GM19239 (cell line): ENCODE data around the gene INPP5A.

Source experiments
- DNase-seq: peaks from one replicate; pipeline ENCODE4 v3.0.0; 2011; ENCODE audit warnings: low spot score; ENCODE audit not compliant: insufficient read length
- FAIRE-seq: peaks from 2 replicates; lab custom pipeline; 2011; peaks lifted over from hg19 to GRCh38; lab: Jason Lieb, UNC

INPP5A gene

DNA sequence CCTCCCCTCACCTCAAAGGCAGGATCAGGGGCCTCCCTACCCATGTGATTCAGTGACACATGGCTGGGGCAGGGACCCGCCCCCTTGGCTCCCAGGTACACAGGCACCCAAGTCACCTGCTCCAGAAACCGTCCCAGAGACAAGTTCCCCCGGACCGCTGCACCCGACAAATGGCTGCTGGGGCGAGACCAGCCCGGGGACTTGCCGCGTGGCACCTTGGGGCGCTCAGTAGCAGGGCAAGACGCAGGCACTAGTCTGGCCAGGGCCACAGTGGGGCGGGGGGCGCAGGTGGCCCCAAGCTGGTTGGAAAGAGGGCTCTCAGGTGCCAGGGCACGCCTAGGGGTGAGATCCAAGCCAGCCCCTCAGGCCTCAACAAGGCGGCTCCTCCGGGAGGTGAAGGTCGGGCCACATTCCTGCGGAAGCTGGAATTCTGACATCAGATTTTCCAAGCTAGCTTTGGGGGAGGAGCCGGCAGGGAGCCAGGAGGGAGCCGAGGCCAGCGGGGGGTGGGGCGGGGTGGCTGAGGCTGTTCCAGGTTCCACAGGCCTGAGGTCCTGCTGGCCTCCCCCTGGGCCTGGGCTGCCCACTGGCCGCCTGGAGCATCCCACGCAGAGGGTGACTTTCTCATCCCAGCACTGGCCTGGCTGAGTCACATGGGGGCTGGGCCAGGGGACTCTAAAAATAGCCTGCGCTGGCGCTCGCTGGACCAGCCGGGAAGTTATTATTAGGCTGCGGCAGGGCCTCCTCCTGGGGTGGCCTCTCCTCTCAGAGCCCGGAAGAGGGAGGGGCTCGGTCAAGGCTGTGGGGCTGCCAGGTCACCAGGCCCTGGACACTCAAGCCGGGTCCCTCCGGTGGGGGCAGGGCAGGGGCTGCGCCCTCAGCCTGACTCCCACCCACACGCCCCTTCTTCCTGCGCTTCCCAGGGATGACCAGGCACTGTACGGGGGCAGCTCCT, 20.5 kb upstream of the INPP5A start:
- DNase-seq (no peak), FAIRE-seq (no peak)

DNA sequence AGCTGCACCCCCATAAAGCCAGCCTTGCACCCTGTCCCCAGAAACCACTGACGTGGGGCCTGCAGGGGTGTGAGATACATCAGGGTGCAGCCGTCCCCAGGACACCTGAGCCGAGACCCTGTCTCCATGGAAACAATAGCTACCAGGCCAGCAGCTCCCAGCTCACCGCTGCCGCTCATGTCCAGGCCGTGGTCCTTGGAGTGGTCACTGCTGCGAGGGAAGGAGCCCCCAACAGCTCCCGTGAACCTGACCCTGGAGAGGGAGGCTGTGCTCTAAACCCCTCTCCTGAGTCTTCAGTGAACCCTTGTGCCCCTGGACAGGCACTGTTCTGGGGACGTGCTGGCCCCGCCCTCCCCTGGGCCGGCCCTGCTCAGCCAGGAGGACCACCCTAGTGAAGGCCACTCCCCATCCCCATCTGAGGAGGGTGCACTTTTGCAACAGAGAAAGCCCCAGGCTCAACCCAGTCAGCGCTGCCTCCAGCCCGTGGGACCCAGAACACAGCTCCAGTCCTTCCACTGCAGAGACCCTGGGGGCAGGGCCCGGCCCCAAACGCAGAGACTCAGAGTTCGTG, 19.6 kb upstream of the INPP5A start:
- DNase-seq = no peak
- no peak for FAIRE-seq

DNA sequence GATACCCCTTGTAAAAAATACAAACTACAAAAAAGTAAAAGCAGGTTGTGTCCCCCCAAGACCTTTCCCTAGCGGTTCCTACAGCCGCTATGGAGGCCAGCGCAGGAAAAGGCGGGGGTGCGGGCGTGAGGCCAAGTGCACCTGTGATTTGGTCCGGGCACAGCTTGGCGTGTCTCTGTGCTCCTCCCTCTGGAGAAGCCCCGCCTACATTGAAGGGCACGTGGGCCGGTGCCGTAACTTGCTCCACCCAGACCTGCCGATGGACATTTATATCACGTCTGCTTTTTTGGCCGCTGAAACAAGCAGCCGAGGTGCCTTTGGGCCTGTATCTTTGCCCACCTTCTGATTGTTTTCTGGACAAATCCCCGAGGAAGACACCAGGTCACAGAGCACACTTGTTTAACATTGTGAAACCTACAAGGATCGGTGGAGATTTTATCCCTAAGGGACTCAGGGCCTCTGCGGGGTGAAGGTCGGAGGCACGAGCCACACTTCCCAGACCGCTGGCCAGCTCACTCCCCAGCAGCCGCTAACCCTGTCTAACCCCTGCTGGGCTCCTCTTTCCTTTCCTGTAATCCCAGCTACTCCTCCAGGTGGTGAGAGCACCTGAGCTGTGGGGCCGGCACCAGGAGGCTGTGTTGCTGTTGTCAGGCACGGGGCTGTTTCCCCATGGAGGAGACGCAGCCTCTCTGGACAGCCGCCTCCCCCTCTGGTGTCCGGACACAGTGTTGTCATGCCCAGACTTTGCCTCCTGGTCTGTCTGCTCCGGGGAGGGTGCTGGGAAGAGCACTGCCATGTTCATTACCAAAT, 18.8 kb upstream of the INPP5A start:
- no peak for DNase-seq
- FAIRE-seq = no peak

DNA sequence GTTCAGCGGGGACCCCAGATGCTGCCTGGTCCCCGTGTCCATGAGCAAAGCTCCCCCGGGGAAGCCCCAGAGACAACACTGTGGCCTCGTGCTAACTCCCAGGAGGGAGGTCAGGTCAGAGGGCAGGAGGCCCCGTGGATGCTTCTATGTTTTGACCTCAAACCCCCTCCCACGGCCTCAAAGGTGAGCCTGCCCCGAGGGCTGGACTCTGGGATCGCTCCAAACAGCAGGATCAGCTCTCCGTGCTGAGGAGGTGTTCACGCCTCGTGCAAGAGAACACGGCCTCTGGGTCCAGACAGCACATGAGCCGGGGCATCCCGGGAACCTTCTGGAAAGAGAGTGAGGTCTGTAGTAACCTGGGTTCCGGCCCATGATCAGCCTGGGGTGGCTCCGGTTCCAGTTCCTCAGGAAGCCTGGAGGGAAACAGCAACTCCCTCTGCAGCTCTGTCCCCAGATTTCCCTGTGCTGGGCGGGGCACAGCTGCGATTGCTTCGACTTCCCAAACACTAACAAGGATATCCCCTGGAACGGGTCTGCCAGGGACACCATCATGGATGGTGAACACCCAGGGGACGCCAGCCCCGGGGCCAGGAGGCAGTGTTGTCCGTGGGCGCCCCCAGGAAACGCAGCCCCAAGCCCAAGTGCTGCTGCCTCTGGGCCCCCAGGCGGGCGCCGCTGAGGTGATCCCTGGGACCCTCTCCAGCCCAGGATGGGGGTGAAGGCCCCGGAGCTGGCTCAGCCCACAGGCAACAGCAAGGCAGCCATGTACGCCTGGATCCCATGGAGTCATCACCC, 18.0 kb upstream of the INPP5A start:
- FAIRE-seq (no peak), DNase-seq (no peak)

DNA sequence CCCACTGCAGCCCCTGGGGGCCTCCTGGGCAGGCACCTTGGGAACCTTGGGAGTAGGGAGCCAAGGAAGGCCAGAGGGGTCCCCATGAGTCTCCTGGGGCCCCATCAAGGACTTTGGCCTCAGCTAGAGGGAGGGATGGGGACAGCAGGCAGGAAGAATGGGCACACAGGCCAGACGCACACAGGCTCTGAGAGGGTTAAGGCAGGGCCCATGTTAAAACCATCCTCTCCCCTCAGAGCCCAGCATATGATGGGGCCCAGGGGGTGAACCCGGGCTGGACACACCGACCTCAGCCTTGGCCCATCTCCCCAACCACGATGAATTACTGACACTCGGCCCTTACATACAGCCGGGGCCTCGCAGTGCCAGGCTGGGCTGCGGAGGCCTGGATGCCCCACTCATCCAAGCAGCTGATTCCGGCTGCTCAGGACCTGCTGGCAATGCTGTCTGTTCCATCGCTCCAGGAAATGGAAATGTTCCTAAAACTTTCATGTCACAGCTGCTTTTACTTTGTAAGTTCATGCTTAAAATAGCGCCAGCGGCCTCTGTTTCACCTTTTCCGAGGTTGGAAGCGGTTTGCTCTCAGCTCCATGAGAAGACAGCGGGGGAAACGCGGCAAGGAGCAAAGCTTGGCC, 17.3 kb upstream of the INPP5A start:
- no peak for DNase-seq
- FAIRE-seq = no peak

DNA sequence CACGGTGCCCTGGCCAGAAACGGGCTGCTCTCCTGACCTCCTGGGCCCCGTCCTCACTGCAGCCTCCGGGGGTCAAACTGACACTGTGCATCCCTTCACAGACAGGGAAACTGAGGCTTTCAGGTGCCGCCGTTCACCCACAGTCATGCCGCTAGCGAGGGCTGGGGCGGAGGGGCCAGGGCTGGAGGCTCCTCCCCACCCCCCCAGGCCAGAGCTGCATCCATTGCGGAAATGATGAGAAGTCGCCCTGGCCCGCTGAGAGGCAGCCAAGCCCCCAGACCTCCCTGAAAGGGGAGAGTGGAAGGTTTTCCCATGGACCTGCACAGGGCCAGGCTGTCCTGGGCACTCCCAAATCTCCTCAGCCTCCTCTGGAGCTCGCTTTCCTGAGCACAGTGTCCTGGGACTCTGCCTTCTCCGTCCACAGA, 16.5 kb upstream of the INPP5A start:
- DNase-seq = no peak
- FAIRE-seq = no peak

DNA sequence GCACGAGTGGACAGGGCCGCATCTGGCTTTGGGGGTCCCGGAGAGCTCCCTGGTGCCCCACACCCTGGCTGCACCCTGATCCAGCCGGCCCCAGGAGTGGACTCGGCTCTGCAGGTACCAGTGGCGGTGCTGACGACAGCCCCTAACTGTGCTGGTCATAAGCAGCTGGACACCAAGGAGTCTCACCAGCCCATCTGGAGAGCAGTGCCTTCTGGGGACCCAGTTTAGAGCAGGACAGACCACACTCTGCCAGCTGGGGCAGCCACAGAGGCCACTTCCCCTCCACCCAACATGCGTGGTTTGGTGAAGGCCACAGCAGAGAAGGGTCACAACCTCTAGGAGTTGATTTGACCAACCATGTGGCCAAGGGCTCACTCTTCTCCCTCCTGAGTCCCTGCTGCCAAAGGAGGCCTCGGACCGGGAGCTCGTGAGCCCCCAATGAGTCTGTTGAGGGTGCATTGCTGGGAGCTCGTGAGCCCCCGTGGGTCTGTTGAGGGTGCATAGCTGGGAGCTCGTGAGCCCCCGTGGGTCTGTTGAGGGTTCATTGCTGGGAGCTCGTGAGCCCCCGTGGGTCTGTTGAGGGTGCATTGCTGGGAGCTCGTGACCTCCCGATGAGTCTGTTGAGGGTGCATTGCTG, 16.0 kb upstream of the INPP5A start:
- FAIRE-seq = no peak
- no peak for DNase-seq

DNA sequence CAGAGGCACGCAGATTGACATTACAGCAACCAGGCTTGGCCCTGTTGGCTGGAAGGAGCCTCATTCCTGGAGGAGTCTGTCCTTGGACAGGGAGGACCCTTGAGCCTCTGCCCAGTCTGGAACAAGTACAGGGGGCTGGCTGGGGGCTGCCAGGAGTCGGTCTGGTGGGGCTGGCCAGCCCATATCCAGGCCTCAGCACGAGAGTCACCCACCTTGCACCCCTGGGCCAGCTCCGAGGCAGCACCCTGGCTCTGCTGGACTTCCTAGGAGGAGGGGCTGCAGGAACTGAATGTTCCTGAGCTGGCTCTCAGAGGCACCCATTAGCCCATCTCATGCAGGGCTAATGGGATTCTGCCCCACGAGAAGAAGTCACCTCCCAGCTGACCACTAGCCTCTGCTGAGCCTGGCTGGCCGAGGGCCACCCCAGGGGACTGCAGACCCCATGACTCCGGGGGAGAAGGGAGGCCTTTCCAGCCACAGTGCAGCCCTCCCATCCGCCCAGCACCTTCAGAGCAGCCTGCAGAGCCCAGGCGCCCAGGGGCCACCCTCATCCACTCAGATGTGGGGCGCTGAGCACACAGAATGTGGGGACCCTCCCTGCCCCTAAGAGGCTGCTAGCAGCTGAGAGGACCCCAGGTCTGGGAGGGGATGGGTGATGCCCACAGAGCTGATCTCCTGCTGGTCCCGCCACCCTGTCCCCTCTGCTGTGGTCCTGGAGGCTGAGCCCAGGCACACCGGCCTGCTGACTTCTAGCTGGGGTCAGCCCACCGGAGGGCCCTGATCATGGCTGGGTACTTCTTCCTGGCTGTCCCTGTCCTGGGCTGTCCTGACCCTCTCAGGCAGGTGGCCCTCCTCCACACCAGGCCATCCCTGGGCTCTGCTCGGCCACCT, 14.8 kb upstream of the INPP5A start:
- no peak for DNase-seq
- no peak for FAIRE-seq

DNA sequence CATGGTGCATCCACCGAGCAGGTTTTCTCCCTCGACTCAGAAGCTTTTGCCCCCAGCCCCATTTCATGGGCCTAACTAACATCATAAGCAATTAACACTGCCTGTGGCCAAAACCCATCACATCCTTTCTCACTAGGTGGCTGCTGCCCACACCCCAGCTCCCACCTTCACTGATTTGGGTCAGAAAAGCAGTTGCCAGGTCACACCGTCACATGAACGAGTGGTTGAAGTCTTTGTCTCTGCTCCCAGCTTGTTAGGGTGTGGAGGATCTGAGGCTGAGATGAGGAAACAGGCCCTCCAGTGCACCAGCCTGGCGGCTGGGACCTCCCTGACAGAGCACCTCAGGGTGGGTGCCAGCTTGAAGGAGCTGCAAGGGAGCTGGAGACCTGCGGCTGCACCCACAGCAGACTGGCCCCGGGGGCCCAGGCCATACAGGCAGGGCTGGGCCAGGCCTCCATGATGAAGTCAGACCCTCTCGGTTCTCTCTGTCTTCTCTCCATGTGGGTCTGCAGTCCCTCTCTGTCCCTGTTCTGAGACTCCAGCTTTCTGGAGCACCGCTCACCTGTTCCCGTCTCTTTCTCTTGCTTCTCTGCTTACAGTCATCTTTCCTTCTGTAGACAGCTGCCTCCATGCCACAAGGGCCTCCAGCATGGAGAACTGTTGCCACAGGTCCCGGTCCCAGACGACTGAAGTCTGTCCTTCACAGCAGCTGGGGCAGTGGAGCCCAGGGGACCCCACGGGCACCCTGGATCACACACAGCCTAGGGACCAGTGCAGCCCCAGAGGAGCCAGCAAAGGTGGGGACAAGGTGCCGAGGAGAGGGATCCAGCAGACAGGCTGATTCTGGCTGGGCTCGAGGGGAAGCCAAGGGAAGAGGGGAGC, 13.8 kb upstream of the INPP5A start:
- DNase-seq (no peak), FAIRE-seq (no peak)

DNA sequence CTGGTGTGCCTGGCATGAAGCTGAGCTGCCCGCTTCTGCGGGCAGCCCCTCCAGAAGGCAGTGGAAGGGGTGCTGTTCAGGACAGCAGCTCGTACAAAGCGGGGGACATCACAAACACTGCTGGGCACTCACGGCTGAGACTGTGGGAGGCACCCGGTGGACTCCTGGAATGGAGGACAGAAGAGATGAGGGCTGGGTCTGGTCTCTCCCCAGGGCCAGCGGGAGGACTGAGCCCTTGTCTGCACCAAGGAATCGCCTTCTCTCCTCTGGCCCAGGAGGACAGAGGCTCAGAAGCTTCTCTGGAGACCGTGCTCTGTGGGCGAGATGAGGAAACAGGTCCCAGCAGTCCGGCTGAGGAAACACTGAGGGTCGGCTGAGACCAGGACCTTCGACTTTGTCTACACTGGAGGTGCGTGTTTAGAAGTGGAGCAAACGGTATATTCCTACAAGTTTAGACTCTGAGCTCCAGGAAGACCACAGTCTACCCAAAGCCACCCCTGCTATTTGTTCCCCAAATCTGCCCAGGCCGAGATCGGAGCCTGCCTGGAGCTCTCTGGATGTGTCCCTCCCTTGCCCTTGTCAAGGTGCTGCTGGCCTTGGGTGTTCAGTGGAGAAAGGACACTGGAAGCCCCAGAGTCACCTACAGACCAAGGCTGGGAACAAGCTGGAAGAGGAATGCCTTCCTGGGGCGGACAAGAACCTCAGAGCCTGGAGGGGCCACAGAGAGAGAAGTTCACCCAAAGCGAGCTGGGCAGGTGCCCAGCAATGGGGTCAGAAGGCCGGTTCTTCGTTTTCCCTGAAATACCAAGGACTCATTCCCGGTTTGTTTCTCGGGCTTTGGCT, 12.9 kb upstream of the INPP5A start:
- DNase-seq (no peak), FAIRE-seq (no peak)

DNA sequence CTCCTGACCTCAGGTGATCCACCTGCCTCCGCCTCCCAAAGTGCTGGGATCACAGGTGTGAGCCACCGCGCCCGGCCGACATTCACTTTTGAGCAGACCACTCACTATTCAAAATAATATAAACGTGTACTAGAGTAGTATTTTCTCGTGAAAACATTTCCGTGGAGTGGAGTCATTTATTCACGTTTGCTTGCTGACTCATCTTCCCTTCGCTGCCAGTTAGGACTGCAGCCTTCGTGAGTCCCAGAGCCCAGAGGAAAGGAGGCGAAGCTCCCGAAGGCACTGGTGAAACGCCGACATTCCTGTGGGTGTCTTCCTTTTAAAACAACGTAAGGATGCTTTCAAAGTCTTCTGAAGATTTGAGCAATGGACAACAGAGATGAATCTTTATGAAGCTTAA, 10.9 kb upstream of the INPP5A start:
- DNase-seq = no peak
- FAIRE-seq = no peak

DNA sequence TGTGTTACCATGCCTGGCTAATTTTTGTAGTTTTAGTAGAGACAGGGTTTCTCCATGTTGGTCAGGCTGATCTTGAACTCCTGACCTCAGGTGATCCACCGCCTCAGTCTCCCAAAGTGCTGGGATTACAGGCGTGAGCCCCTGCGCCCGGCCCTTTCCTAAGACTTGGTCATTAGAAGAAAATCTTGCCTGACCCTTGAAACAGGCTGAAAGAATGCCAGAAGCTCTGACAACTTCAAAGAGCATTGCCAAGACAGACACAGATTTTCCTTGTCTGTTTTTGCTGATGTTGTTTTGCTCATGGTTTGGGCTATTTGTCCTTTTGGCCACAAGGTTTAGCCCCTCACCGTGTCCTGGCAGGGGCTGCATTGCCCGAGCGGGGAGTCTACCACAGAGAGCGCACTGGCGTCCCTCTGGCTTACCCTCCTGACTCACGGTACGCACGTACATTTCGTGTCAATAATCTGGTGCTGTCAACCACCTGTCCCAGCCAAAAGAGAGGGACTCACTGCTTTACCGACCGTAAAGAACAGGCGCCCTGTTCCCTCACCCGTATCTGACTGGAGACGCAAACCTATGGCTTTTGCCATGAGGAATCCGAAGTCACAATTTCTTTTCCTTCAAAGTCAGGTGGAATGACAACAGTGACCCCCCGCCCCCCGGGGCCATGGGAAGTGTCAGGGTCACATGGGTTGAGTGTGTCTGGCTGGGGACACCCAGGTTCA, 10.1 kb upstream of the INPP5A start:
- FAIRE-seq (no peak), DNase-seq (no peak)

DNA sequence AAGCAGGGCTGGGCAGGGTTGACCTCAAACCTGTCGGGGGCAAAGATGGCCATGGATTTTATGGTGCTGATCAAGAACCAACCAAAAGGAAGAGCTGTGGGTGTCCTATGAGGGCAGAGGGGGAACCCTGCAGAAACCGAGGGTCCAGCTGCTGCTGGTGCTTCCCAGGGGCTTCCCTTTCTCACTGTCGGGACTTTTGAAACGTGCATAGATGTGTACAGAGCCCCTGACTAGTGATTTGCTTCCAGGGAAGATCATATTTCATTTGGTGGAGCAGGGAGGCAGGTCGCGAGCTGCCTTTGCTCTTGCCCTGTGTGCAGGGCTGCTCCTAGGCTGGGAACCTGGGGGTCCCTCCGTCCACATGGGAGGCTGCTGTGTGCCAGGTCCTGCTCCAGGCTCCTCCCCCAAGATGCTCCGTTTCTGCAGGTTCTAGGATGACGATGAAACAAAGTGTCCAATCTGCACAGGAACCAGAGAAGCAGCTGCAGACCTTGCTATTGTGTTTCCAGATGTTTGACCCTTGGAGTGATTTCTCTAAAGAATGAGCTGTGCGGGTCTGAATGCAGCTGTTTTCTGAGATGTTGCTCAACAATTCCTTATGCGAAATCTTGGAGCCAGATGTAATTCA, 9.4 kb upstream of the INPP5A start:
- FAIRE-seq (no peak), DNase-seq (no peak)

DNA sequence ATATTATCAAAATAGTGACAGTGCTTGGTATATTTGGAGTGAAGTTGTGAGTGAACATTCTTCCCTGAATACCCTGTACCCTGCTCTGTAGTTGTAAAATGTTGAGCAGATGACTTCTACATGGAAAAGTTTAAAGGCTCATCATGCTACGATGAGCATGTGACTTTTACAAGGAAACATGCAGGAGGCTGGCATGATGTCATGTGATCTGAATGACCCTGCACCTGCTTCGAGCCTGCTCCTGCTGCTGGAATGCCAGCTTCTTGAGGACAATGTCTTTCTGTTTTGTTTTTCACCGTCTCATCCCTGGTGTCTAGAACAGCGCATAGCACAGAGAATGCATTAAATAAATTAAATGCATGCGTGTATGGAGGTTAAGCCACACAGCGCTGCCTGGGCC, 5.4 kb upstream of the INPP5A start:
- DNase-seq (no peak), FAIRE-seq (no peak)

DNA sequence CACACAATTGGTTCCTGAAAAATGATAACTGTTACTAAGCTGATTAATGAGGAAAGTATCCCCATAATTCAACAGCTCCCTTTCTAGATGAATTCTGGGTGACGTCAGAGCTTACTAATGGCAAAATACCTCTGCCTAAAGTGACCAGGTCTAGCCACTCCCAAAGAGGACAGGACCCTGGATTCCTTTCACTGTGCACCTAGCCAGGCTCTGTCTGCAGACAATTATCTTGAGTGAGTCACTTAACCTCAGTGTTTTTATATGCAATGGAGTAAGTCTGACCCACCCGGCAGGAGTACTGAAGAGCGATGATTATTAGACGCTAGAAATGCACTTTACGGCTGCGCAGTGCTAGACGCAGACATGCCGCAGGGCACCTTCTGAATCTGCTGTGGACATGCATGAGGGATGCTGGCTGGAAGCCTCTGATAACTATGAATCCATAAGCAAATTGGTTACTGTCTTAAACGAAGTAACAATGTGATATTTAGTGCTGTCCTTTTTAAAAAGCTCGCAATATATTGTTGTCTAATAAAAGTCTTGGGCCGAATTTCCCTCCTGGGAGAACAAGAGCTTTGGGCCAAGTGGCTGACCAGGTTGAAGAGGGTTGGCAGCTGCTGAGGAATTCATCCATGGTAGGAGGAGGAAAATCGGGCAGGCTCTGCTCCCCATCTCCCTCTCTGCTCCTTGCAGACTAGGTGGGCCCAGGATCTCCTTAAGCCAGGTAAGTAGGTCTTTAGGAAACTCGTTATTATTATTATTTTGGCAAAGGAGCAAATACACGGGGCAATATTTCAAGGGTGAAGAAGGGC, 4.6 kb upstream of the INPP5A start:
- DNase-seq (no peak), FAIRE-seq (no peak)
